HAP-1 (cell line): ENCODE data around the gene PELI3.

Experiments
- DNase-seq, 2 experiments: peaks; one replicate each; pipeline ENCODE4 v3.0.0-alpha.2; 2016 to 2020; ENCODE audit warnings: low spot score in 2 of 2
- H3K27me3 ChIP-seq: fragments of 250-450 bp; sonication (Bioruptor Pico); 2 replicates; pipeline ENCODE4 v1.5.1; 2020; ENCODE audit warnings: low read depth, mild to moderate bottlenecking, moderate library complexity
- H3K36me3 ChIP-seq: fragments of 250-450 bp; sonication (Bioruptor Pico); replicated peaks from 2 replicates; pipeline ENCODE4 v1.5.1; 2020; ENCODE audit warnings: mild to moderate bottlenecking
- H3K4me1 ChIP-seq: fragments of 250-450 bp; sonication (Bioruptor Pico); 2 replicates; pipeline ENCODE4 v1.5.1; 2020; ENCODE audit warnings: mild to moderate bottlenecking
- H3K4me3 ChIP-seq: fragments of 250-450 bp; sonication (Bioruptor Pico); 2 replicates; pipeline ENCODE4 v1.5.1; 2020; ENCODE audit warnings: mild to moderate bottlenecking, moderate library complexity
- H3K9me3 ChIP-seq: fragments of 250-450 bp; sonication (Bioruptor Pico); 2 replicates; pipeline ENCODE4 v1.5.1; 2020; ENCODE audit warnings: mild to moderate bottlenecking, moderate library complexity
- in situ Hi-C: fragments of 300-500 bp; cut with MboI; formaldehyde crosslinking; loops from 3 replicates; pipeline ENCODE4 v1.14.3; 2020; ENCODE audit warnings: low sequenced_read_pairs, inconsistent platforms, mixed read lengths

The PELI3 gene

DNA sequence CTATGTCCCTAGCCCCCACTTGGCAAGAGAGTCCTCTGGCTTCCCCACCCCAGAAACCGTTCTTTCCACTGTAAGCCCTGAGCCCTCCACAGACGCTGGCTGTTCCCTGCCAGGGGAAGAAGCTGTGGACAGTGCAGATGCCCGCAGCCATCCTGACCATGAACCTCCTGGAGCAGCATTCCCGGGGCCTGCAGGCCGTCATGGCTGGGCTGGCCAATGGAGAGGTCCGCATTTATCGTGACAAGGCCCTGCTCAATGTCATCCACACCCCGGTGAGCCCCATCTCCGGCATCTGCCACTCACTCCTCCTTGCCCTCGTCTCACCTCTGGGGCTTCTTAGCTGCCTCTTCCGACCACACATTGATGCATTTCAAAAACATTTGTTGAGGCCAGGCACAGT, 56.9 kb downstream of the PELI3 start:
- H3K9me3 ChIP-seq = no peaks in the 10 kb centered on the region
- in situ Hi-C loops = no loop called here
- DNase-seq = no peak
- no peak overlapping the region for H3K4me3 ChIP-seq
- H3K27me3 ChIP-seq = no peaks in the 10 kb centered on the region
- H3K4me1 ChIP-seq = no peaks in the 10 kb centered on the region
- peaks cover 36% of the 10 kb centered on the region for H3K36me3 ChIP-seq

DNA sequence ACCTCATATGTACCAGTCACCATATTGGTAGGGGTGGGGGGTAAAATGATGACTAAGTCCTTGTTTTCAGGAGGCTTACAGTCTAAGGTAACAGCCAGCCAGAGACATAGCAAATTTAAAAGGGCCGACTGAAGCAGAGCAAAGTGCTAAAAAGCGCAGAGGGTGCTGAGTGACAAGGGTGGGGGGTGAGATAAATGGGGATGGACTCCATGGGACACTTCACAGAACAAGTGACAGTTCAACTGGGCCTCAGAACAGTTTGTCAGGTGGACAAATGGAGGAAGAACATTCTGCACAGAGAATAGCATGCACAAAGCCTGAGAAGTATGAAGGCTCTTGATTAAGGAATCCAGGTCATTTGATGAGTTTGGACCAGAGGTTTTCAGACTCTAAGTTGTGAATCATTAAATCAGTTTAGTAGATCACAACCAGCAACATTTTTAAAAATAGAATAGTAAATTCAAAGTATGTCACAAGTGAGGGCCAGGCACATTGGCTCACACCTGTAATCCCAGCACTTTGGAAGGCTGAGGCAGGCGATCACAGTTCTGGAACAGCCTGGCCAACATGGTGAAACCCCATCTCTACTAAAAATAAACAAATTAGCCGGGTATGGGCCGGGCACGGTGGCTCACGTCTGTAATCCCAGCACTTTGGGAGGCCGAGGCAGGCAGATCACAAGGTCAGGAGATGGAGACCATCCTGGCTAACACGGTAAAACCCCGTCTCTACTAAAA, 57.8 kb downstream of the PELI3 start:
- Histone ChIP-seq H3K9me3 (no peaks in the 10 kb centered on the region), H3K4me3 (no peak overlapping the region), H3K36me3 (peaks cover 36% of the 10 kb centered on the region), H3K4me1 (no peaks in the 10 kb centered on the region), H3K27me3 (no peaks in the 10 kb centered on the region)
- no peak for DNase-seq
- in situ Hi-C loops = no loop called here
